GM18526 (cell line): ENCODE measurements around the gene LDB2.

ENCODE experiments used
- POLR2A ChIP-seq: IDR thresholded peaks from 3 replicates; pipeline ENCODE4 v1.6.1; 2011; ENCODE audit not compliant: insufficient read length; ENCODE audit errors: extremely low read depth

Gene LDB2

DNA sequence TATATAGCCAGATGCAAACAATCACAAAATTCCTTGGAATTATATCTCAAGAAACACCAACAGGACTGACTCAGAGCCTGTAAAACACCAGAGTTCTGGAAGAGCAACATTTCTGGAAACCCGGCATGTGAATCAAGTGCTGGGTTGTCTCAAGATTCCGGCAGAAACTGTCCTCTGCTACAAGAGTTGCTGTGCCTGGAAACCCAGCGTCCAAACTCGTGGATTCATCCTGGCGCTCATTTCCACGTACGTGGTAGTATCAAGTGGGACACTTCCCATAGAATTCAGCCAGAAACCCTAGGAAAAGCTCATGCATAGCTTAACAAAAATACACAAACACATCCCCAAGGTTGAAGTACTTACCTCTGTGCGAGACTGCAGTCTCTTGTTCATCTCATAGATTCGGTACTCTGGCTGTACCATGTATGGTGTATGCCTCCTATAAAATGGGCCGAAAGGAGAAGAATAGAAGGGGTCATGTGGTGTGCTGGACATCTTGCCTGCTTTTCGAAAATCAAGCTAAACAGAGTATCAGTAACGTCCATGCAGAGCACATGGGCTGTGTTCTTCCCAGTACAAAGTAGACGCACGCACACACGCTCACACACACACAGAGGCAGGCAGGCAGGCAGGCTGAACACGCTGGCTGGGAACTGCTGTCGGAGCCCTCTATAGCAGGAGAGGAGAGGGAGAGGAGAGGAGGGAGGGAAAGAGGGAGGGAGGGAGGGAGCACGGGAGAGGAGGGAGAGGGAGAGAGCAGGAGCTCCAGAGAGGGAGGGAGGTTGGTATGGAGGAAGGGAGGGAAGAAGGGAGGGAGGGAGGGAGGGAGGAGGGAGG lies at the start of gene LDB2:
LDB2 (minus strand) TSS at position 655 of the 837 bp plus-strand sequence.
- TF ChIP-seq POLR2A = no peak

DNA sequence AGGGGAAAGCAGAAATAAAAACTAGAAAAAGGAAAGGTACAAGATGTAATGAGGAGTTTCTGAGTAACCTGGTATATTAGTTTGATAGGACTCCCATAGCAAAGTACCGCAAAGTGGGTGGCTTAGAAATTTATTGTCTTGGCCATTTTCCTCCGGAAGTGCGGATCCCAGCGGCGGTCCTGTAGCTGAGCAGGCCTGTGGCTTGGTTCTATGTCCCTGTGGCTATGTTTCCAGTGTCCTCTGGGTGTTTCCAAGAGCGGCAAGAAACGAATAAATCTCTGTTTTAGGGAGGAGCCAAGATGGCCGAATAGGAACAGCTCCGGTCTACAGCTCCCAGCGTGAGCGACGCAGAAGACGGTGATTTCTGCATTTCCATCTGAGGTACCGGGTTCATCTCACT lies 44.0 kb upstream of the LDB2 start:
- TF ChIP-seq POLR2A = no peak

DNA sequence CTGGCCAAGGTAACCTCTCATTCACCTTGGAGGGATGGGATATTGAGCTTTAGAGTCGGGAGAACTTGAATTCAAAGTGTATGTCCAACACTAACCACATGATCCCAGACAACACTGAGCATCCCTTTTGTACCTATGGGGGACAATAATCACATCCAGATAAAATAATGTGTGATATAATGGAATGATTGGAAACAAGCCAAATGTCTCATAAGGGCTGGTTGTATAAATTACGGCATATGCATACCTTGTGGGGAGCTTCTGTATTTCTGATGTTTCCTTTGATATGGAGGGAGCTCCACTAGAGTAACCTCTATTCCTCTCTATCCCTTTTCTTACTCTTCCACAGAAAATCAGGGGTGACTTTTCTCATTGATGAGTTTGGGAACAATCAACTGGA lies 40.7 kb upstream of the LDB2 start:
- no peak for TF ChIP-seq POLR2A

DNA sequence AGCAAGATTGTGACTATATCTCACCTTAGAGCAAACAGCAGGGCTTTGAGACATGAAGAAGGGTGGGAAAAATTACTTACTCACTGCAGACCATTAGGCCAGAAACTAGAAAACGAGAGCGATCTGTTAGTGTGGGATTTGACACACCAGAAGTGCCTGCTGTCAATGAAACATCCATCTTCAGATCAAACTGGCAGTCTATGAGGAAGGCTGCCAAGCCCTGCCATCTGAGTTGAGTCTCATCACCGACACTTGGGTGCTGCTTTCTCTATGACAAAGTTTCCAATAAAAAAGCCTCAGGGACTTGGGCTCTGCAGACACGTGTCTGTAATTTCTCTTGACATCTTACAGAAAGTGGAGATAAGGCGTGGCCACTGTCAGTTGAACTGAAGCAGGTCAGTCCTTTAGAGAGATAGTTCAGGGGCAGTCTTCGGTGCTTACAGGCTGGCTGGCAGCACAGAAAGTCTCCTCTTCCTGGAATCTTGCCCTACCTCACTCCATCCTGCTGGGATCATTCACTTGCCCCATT lies 40.1 kb upstream of the LDB2 start:
- no peak for TF ChIP-seq POLR2A

DNA sequence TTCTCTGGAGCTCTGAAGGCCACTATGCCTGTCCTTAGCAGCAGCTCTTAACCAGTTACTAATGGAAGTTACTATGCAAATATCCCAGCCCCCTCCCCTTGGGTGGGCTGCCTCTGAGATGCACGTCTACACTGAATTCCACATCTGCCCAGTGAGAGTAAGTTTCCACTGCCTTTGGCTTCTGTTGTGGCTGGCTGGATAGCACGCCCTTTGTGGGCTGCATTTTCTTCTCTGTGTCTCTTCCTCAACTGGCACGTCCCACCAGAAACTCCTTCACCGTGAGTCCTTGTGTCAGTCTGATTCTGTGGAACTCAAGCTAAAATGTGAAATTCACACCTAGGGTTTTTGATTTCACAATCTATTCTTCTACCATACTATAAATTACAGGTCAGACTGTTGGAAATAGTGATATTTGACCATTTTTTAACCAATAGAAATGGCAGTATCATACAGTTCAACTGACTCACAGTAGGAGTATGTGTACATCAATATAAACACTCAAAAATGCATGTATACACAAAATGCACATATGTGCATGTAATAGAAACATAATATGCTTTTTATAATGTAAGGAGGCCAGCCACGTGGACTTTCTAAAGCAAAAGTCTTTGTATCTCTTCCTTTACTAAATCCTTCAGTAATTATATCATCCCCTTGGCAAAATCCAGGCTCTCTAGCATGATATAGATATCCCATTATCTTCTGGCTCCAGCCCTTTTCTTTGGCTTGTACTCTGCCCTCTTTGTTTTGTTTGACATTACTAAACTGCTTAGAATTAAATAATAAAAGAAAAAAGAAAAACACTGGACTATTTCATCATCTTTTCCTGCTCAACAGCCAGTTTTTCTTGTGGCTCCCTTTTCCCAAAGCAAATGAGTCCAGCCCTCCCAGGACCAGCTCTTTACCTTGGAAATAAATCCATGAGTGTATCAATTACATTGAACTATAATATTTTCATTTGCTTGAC lies 33.2 kb upstream of the LDB2 start:
- TF ChIP-seq POLR2A = no peak

DNA sequence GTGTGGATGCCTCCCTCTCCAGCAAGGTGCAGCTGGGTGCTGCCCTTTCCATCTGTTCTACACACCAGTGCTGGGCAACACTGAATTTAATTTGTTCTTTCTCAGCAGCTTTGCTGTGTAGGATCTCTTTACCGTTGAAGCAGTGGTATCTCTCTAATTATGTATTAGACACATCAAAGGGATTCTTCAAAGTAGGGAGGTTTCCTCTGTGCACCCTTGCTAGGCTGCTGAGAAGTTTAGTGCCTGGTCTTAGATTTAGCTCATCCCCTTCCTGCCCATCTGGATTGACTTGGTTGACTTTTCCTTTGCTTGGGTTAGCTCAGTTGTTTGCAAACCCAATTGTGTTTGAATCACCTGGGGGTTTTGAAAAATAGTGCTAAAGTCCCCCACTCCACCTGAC lies 27.8 kb upstream of the LDB2 start:
- TF ChIP-seq POLR2A = no peak

DNA sequence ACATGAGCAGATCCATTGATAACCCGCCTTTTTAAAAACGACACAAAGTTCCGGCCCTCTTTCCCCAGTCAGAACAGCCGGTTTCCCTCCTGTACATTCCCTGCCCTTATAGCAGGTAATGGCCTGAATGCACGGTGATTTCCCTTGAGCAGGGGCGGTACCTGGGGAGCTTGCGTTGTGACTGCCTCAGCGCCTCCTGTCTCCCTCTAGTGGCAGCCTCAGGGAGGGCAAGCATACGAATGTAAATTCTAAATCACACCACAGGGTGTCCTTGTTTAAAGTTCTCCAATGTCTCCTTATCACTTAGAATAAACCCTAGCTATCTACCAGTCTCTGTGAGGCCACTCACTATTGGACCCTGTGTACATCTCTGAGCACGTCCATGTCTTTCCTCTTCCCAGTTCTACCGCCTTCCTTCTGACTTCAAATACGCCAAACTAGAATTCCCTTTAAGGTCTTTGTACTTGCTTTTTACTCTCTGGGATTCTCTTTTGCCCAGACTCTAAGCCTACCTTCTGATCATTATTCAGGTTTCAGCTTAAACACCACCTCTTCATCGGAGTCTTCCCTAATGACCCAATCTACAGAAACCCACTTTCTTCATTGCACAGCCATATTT lies 18.4 kb upstream of the LDB2 start:
- no peak for TF ChIP-seq POLR2A

DNA sequence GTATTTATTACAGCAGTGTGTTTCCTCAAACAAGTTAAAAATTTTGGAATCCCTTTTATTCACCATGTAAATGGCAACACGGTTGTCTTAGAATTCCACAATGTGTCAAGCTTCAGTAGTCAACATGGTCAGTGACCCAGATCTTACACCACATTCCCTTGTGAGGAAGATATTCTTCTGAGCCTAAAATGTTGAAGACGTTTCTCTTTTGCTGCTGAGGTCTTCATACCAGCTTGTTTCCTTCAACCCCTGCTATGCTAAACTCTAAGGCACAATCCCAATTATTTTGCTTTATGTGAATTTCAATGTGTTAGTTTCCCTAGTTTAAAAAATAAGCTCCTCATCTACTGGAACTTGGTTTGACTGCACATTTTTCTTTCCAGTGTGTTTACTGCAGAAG lies 17.6 kb upstream of the LDB2 start:
- no peak for TF ChIP-seq POLR2A

DNA sequence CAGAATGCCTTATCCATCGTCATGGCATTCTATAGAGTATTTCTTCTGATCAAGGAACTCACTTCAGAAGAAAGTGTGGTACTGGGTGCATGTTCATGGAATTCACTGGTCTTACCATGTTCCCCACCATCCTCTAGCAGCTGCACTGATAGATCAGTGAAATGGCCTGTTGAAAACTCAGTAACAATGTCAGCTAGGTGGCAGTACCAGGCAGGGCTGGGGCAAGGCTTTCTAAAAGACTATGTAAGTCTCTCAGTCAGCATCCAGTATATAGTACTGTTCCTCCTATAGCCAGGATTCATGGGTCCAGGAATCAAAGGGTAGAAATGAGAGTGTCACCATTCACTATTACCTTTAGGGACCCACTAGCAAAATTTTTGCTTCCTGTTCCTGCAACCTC lies 15.8 kb upstream of the LDB2 start:
- no peak for TF ChIP-seq POLR2A

DNA sequence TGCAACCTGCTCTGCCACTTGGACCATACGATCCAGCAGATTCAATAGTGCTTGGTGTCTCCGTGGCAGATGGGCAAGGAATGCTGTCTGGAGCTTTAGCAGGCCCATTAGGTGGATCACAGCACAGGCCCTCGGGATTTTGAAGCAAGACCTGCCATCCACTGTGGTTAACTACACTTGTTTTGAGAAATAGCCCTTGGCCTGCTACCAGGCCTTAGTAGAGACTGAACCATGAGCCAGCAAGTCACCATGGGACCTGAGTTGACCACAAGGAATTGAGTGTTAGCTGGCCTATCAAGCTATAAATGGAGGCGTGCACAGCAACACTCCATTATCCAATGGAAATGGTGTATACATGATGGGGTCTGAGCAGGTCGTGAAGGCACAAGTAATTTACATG lies 14.5 kb upstream of the LDB2 start:
- TF ChIP-seq POLR2A = no peak

DNA sequence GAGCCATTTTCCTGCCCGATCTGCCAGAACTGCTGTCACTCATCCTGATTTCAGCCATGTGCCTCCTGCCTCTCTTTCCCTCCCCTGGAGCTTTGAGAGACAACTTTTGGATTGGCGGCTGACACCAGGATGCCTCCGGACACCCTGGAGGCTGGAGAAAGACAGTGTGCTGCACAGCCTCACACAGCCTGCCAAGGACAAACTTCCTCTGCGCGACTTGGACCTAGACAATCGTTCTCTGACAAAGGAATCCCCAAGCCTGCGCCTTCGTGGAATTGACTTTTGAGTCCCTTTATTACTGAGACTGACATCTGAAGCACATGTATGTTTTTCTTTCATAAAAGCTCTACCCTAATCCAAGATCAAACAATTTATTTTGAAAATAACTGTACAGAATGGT lies 10.8 kb upstream of the LDB2 start:
- TF ChIP-seq POLR2A = no peak

DNA sequence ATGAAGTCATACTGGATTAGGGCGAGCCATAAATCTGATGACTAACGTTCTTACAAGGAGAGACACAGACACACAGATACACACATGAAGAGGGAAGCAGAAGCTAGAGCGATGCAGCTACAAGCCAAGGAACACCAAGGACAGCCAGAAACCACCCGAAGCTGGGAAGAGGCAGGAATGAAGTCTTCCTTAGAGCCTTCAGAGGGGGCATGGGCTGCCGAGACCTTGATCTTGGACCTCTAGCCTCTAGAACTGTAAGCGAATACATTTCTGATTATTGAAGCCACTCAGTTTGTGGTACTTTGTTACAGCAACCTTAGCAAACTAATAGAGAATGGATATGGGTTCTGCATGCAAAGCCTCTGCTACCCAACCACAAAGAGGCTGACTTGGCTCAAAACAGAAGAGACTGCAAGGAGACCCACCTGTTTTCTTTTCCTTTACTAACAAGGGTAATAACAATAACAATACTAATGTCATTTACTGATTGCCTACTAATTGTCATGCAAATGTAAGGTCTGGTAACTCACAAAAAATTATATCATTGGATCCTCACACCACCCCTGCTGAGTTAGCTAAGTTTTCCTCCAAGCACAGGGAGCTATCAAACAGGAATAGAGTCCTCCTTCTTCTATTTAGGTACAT lies 10.1 kb upstream of the LDB2 start:
- no peak for TF ChIP-seq POLR2A

DNA sequence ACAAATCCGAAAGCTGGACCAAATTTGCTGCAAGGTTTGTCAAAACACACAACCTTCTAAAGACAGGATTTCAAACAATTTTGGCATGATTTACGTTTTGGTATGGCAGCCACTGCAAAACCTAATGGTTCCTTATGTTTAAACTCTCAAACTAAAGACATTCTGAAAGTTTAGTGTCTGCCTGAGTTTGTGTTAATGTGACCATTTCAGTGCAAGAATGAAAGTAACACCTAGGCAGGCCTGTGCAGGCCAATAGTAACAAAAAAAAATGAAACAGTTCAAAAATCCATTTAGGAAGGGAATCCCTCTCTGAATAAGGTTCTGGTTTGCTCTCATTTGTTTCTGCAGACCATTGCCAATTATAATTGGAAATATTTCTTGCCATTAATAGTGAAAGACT lies 1.9 kb upstream of the LDB2 start:
- no peak for TF ChIP-seq POLR2A

DNA sequence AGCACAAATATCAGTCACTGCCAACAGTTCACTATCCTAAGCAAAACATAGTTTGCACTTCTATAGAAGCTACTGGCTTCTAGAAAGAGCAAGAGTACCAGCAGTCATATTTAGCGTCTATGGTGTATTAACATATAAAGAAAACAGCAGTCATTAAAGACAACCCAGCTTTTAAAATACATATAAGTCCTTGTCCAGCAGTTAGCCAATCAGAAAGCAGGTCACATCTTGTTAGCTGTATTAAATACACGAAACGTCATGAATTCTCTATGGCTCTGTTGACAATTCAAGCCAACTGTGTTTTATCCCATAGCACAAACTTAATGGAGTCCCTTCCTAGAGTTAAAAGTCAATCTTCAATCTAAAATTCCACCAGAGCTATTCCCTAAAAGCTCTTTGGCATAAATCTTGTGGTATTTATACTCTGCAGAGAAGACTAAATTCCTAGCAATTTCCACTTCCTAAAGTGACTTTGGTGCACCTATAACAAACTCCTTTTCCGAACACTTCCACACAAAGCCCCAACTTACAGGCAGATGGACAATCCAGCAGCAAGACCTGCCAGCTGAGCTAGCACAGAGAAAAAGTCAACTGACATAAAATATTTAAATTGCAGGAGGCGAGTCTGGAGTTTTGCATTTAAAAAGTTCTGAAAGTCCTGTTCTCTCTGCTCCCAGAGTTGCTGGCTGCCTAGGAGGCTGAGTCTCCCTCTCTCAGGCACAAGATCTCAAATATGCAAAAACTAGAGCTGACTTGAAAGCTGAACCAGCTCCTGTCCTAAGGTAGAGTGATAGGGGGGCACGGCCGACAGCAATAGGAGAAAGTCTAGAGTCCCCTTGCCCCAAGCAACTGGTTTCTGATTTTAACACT lies 1.3 kb downstream of the LDB2 start:
- TF ChIP-seq POLR2A = no peak
